ENCODE measurements around the gene CSRNP2.

DNA sequence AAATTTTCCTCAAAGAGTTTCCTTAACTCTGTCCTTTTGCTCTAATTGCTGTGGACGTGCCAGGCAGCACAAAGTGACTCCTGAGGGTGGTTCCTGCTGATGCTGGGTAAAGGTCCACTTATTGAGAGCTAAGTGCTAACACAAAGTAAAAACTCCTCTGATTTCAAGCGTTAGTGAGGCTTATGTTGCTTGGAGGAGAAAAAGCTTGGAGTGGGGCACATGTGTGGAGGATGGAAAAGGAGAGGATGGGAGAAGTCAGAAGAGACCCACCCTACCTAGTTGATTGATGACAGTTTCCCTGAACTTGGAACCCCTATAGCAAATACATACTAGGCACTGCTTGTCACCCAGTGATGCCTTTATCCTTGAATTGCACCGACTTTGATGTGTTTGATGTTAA lies 47.1 kb downstream of the CSRNP2 start:
- TF ChIP-seq, protein P1, sequence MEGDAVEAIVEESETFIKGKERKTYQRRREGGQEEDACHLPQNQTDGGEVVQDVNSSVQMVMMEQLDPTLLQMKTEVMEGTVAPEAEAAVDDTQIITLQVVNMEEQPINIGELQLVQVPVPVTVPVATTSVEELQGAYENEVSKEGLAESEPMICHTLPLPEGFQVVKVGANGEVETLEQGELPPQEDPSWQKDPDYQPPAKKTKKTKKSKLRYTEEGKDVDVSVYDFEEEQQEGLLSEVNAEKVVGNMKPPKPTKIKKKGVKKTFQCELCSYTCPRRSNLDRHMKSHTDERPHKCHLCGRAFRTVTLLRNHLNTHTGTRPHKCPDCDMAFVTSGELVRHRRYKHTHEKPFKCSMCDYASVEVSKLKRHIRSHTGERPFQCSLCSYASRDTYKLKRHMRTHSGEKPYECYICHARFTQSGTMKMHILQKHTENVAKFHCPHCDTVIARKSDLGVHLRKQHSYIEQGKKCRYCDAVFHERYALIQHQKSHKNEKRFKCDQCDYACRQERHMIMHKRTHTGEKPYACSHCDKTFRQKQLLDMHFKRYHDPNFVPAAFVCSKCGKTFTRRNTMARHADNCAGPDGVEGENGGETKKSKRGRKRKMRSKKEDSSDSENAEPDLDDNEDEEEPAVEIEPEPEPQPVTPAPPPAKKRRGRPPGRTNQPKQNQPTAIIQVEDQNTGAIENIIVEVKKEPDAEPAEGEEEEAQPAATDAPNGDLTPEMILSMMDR (IDR thresholded peaks at IDR 0.05), result no peak
- TF ChIP-seq POLR2AphosphoS5 (IDR thresholded peaks at IDR 0.05) (no peak), EP300 (IDR thresholded peaks at IDR 0.05) (no peak), POLR2A (IDR thresholded peaks at IDR 0.05) (no peak)
